ENCODE measurements around the gene SCYGR2. TPM values are rescaled to one million over a fixed set of nuclear protein-coding genes. Genes with fewer than 3 reads are reported as not detected.

SCYGR2 gene
- total and polyA plus RNA-seq, 4 donors: not detected

- Histone ChIP-seq H3K27ac (ENCODE audit: low read depth in 1 of 2, low read length in 2 of 2) (no peak overlapping the region), H3K27me3 (ENCODE audit: control insufficient read depth in 4 of 4, insufficient read depth in 4 of 4, low read length in 3 of 4) (no peaks in the 10 kb centered on the region), H3K9ac (ENCODE audit: low read depth in 1 of 2, low read length in 2 of 2) (no peak overlapping the region), H3K36me3 (ENCODE audit: control insufficient read depth in 4 of 4, insufficient read depth in 3 of 4, low read depth in 1 of 4, low read length in 3 of 4) (no peaks in the 10 kb centered on the region), H3K4me3 (ENCODE audit: low read depth in 1 of 3, low read length in 3 of 3) (no peak overlapping the region), H3K4me1 (ENCODE audit: control insufficient read depth in 4 of 4, insufficient read depth in 4 of 4, low read length in 3 of 4) (no peaks in the 10 kb centered on the region), H3K9me3 (ENCODE audit: control insufficient read depth in 4 of 4, low read length in 3 of 4) (no peaks in the 10 kb centered on the region)
- no peak for TF ChIP-seq ATF3 (IDR thresholded peaks at IDR 0.05)
- no peak for TF ChIP-seq MAX (IDR thresholded peaks at IDR 0.05)
- no peak for TF ChIP-seq EGR1 (IDR thresholded peaks at IDR 0.05; ENCODE audit: low read depth in 2 of 2)
- TF ChIP-seq ZBTB33 (IDR thresholded peaks at IDR 0.05): no peak
- no peak for TF ChIP-seq RAD21 (IDR thresholded peaks at IDR 0.05)
- TF ChIP-seq HNF4G (IDR thresholded peaks at IDR 0.05): no peak
- TF ChIP-seq REST (IDR thresholded peaks at IDR 0.05): no peak
- TF ChIP-seq NR2F2 (IDR thresholded peaks at IDR 0.05): no peak
- TF ChIP-seq HNF4A (conservative IDR thresholded peaks at IDR 0.05): no peak
- TF ChIP-seq SP1 (IDR thresholded peaks at IDR 0.05): no peak
- no peak for TF ChIP-seq TAF1 (conservative IDR thresholded peaks at IDR 0.05)
- TF ChIP-seq RXRA (IDR thresholded peaks at IDR 0.05): no peak
- TF ChIP-seq YY1 (IDR thresholded peaks at IDR 0.05): no peak
- no peak for TF ChIP-seq FOXA1 (IDR thresholded peaks at IDR 0.05)
- TF ChIP-seq JUND (IDR thresholded peaks at IDR 0.05): no peak
- TF ChIP-seq GABPA (IDR thresholded peaks at IDR 0.05 in 1 of 2, conservative IDR thresholded peaks at IDR 0.05 in 1 of 2): no peak
- WGBS: 80% methylated on average over 16 of the region's 16 CpGs
- DNase-seq (ENCODE audit: low spot score): no peak
Observed at GRCh38 chr2:227608561-227609338, 10.1 kb downstream of the SCYGR2 start.

GRCh38 chr2:227610123-227610522 lies 11.4 kb downstream of the SCYGR2 start:
- H3K27ac ChIP-seq (ENCODE audit: low read depth in 1 of 2, low read length in 2 of 2): no peak overlapping the region
- H3K4me1 ChIP-seq (ENCODE audit: control insufficient read depth in 4 of 4, insufficient read depth in 4 of 4, low read length in 3 of 4): no peaks in the 10 kb centered on the region
- H3K36me3 ChIP-seq (ENCODE audit: control insufficient read depth in 4 of 4, insufficient read depth in 3 of 4, low read depth in 1 of 4, low read length in 3 of 4): no peaks in the 10 kb centered on the region
- 79% methylated on average over 2 of the region's 2 CpGs for WGBS
- H3K9ac ChIP-seq (ENCODE audit: low read depth in 1 of 2, low read length in 2 of 2): no peak overlapping the region
- no peak for TF ChIP-seq MAX (IDR thresholded peaks at IDR 0.05)
- no peak for TF ChIP-seq FOXA2 (IDR thresholded peaks at IDR 0.05)
- TF ChIP-seq TAF1 (conservative IDR thresholded peaks at IDR 0.05): no peak
- TF ChIP-seq HNF4A (conservative IDR thresholded peaks at IDR 0.05): no peak
- no peaks in the 10 kb centered on the region for H3K27me3 ChIP-seq (ENCODE audit: control insufficient read depth in 4 of 4, insufficient read depth in 4 of 4, low read length in 3 of 4)
- no peak for DNase-seq (ENCODE audit: low spot score)
- no peak overlapping the region for H3K4me3 ChIP-seq (ENCODE audit: low read depth in 1 of 3, low read length in 3 of 3)
- H3K9me3 ChIP-seq (ENCODE audit: control insufficient read depth in 4 of 4, low read length in 3 of 4): no peaks in the 10 kb centered on the region

Measured in liver (tissue), 9 donors.